Chondrocyte (in vitro differentiated cells): ENCODE measurements around the gene ACOXL. TPM values are rescaled to one million over a fixed set of nuclear protein-coding genes. Genes with fewer than 3 reads are reported as not detected.
"Not testable (repeated sequence)": the region's sequence is repeated elsewhere in the genome, so short reads cannot be mapped to it uniquely, and the experiment has no call there.

Source experiments
- DNase-seq: peaks from one replicate; pipeline ENCODE4 v3.0.0; 2021; ENCODE audit warnings: mixed read lengths, low spot score
- H3K27ac Mint-ChIP-seq: one replicate; pipeline ENCODE4 v1.8.0; 2021; ENCODE audit warnings: mild to moderate bottlenecking, moderate library complexity, mixed read lengths; ENCODE audit not compliant: unreplicated experiment
- H3K27me3 Mint-ChIP-seq: 2 replicates; pipeline ENCODE4 v1.8.0; 2021; ENCODE audit warnings: low read depth, mixed read lengths
- H3K36me3 Mint-ChIP-seq: 2 replicates; pipeline ENCODE4 v1.8.0; 2021; ENCODE audit warnings: low read depth, mixed read lengths
- H3K4me1 Mint-ChIP-seq: 2 replicates; pipeline ENCODE4 v1.8.0; 2021; ENCODE audit warnings: low read depth, mild to moderate bottlenecking, mixed read lengths
- H3K4me3 Mint-ChIP-seq: one replicate; pipeline ENCODE4 v1.8.0; 2021; ENCODE audit warnings: mild to moderate bottlenecking, moderate library complexity, mixed read lengths; ENCODE audit not compliant: unreplicated experiment
- H3K9me3 Mint-ChIP-seq: 2 replicates; pipeline ENCODE4 v1.8.0; 2021; ENCODE audit warnings: low read depth, mixed read lengths
- CTCF ChIP-seq: fragments of 200-600 bp; sonication (generic); IDR thresholded peaks from 2 replicates; pipeline ENCODE4 v1.5.0; 2021; ENCODE audit warnings: antibody characterized with exemption, mild to moderate bottlenecking, moderate library complexity
- total RNA-seq: library from RNA; stranded (reverse); gene quantifications from 3 replicates; pipeline ENCODE4 v1.2.1, GENCODE V29; 2021

The ACOXL gene
- total RNA-seq, 1 donor from 2014 or later: not detected

- H3K27ac Mint-ChIP-seq: no peak overlapping the region
- H3K4me3 Mint-ChIP-seq: no peak overlapping the region
- no peaks in the 10 kb centered on the region for H3K4me1 Mint-ChIP-seq
- H3K9me3 Mint-ChIP-seq: no peaks in the 10 kb centered on the region
- TF ChIP-seq CTCF: no peak
- no peak for DNase-seq
- H3K27me3 Mint-ChIP-seq: peaks cover 30% of the 10 kb centered on the region
- no peaks in the 10 kb centered on the region for H3K36me3 Mint-ChIP-seq
Observed at GRCh38 chr2:110691612-110692258, 40.6 kb upstream of the ACOXL start.

- not testable (repeated sequence) for H3K27ac Mint-ChIP-seq, H3K4me1 Mint-ChIP-seq, H3K36me3 Mint-ChIP-seq, DNase-seq, H3K9me3 Mint-ChIP-seq, H3K4me3 Mint-ChIP-seq
- peaks cover 17% of the 10 kb centered on the region for H3K27me3 Mint-ChIP-seq
Observed at GRCh38 chr2:110695146-110695898, 37.1 kb upstream of the ACOXL start.

GRCh38 chr2:110698253-110698652, 34.1 kb upstream of the ACOXL start:
- H3K4me3 Mint-ChIP-seq, H3K9me3 Mint-ChIP-seq, DNase-seq, H3K36me3 Mint-ChIP-seq, H3K4me1 Mint-ChIP-seq, H3K27ac Mint-ChIP-seq: not testable (repeated sequence)
- H3K27me3 Mint-ChIP-seq: peaks cover 26% of the 10 kb centered on the region

GRCh38 chr2:110702514-110703380, 29.6 kb upstream of the ACOXL start:
- H3K4me3 Mint-ChIP-seq: no peak overlapping the region
- DNase-seq: no peak
- H3K9me3 Mint-ChIP-seq: no peaks in the 10 kb centered on the region
- no peaks in the 10 kb centered on the region for H3K4me1 Mint-ChIP-seq
- no peak for TF ChIP-seq CTCF
- H3K27me3 Mint-ChIP-seq: peaks cover 56% of the 10 kb centered on the region
- H3K27ac Mint-ChIP-seq: no peak overlapping the region
- H3K36me3 Mint-ChIP-seq: peaks cover 2% of the 10 kb centered on the region

GRCh38 chr2:110707386-110707965, 24.9 kb upstream of the ACOXL start:
- no peak for TF ChIP-seq CTCF
- Mint-ChIP-seq H3K27me3 (peaks cover 73% of the 10 kb centered on the region), H3K36me3 (peaks cover under 1% of the 10 kb centered on the region), H3K4me3 (no peak overlapping the region), H3K4me1 (no peaks in the 10 kb centered on the region), H3K27ac (no peak overlapping the region), H3K9me3 (no peaks in the 10 kb centered on the region)
- no peak for DNase-seq

- Mint-ChIP-seq H3K27ac (no peak overlapping the region), H3K4me1 (no peaks in the 10 kb centered on the region), H3K36me3 (peaks cover 4% of the 10 kb centered on the region), H3K9me3 (peaks cover 3% of the 10 kb centered on the region), H3K4me3 (no peak overlapping the region), H3K27me3 (peaks cover 74% of the 10 kb centered on the region)
- DNase-seq: no peak
- TF ChIP-seq CTCF: no peak
Observed at GRCh38 chr2:110708455-110708854, 23.9 kb upstream of the ACOXL start.
